ENCODE measurements around the gene SP110. TPM values are rescaled to one million over a fixed set of nuclear protein-coding genes. Genes with fewer than 3 reads are reported as not detected.

SP110 gene
- total and polyA plus RNA-seq, 2 donors (not counting 3 experiments of a cell fraction or from before 2014, with no cell fraction given): 10.2 to 10.7 TPM

DNA sequence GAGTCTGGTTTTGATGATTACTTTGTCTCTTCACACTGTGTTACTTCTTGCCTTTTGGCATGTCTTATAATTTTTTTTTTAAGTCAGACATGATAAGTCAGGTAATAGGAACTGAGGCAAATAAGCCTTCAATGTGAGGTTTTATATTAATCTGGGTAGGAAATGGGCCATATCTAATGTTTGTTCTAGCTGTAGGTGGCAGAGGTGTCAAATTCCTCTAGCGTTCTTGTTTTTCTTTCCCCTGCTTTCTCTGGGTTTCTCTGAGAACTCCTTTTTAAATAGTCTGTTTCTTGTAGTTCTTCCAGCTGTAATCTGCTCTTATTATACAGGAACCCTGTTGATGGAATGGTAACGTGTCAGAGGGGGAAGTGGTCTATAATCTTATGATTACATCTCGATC, 11.5 kb upstream of the SP110 start:
- no peak overlapping the region for H2AFZ ChIP-seq (ENCODE audit: low read depth, low read length)
- H4K20me1 ChIP-seq (replicated peaks; ENCODE audit: control insufficient read depth, extremely low read depth, insufficient read depth, low read length): no peaks in the 10 kb centered on the region
- peaks cover 7% of the 10 kb centered on the region for H3K4me1 ChIP-seq (ENCODE audit: control insufficient read depth, extremely low read depth, insufficient read depth, low read length)
- ChIA-PET CTCF (no interaction called here), POLR2A (no interaction called here)
- no peaks in the 10 kb centered on the region for H3K27me3 ChIP-seq (ENCODE audit: control insufficient read depth in 2 of 2, insufficient read depth in 2 of 2, low read length in 2 of 2)
- no peak overlapping the region for H3K27ac ChIP-seq (ENCODE audit: insufficient read depth, low read depth, low read length)
- no peaks in the 10 kb centered on the region for H3K9me1 ChIP-seq (replicated peaks; ENCODE audit: control insufficient read depth, extremely low read depth, insufficient read depth, low read length)
- FAIRE-seq: no peak
- DNase-seq (ENCODE audit: low read depth, low spot score): no peak
- intact Hi-C loops (cut with micrococcal nuclease) (no loop called here), dilution Hi-C loops (cut with MboI; ENCODE audit: extremely low pct_ligation_motif_present, low sequenced_read_pairs) (no loop called here)
- H3K79me2 ChIP-seq (ENCODE audit: control insufficient read depth, insufficient read depth, low read length): no peaks in the 10 kb centered on the region
- no peak for TF ChIP-seq POLR2AphosphoS5 (IDR thresholded peaks at IDR 0.05; ENCODE audit: insufficient read depth, low read depth, low read length)
- TF ChIP-seq JUN (IDR thresholded peaks at IDR 0.05; ENCODE audit: borderline replicate concordance, insufficient read depth, insufficient read length, low read depth): no peak
- TF ChIP-seq GATA2 (IDR thresholded peaks at IDR 0.05; ENCODE audit: insufficient read depth, insufficient read length, low read depth, low read length): no peak
- TF ChIP-seq EZH2 (IDR thresholded peaks at IDR 0.05; ENCODE audit: borderline replicate concordance, low read depth, low read length, severe bottlenecking): no peak
- TF ChIP-seq MAX (IDR thresholded peaks at IDR 0.05; ENCODE audit: insufficient read depth, insufficient read length): no peak
- no peak for TF ChIP-seq CTCF (IDR thresholded peaks at IDR 0.05; ENCODE audit: extremely low read depth in 1 of 2, insufficient read depth in 1 of 2, low read depth in 1 of 2, low read length in 2 of 2)
- no peak for TF ChIP-seq POLR2A (IDR thresholded peaks at IDR 0.05; ENCODE audit: low read depth, low read length)
- TF ChIP-seq MYC (IDR thresholded peaks at IDR 0.05; ENCODE audit: low read depth, low read length): no peak
- no peak for TF ChIP-seq FOS (IDR thresholded peaks at IDR 0.05; ENCODE audit: borderline replicate concordance, insufficient read depth, low read length)
- BruUV-seq (replicated peaks): no TSS peak
- H3K4me3 ChIP-seq (replicated peaks in 1 of 3; ENCODE audit: insufficient read depth in 1 of 3, low read depth in 1 of 3, low read length in 3 of 3): no peak overlapping the region
- no peak overlapping the region for H3K4me2 ChIP-seq (ENCODE audit: insufficient read depth, low read length)
- no peaks in the 10 kb centered on the region for H3K36me3 ChIP-seq (ENCODE audit: control insufficient read depth in 2 of 2, extremely low read depth in 1 of 2, insufficient read depth in 2 of 2, low read length in 2 of 2)
- no peak overlapping the region for H3K9ac ChIP-seq (replicated peaks; ENCODE audit: extremely low read depth, insufficient read depth, low read length)
- no peaks in the 10 kb centered on the region for H3K9me3 ChIP-seq (replicated peaks; ENCODE audit: control insufficient read depth, insufficient read depth, low read length)
